Osteocyte (in vitro differentiated cells): Measurements from ENCODE around the gene DTWD2. TPM values are rescaled to one million over a fixed set of nuclear protein-coding genes. Genes with fewer than 3 reads are reported as not detected.
"Not testable (repeated sequence)": the region's sequence is repeated elsewhere in the genome, so short reads cannot be mapped to it uniquely, and the experiment has no call there.

ENCODE experiments used
- DNase-seq: peaks from one replicate; pipeline ENCODE4 v3.0.0; 2021; ENCODE audit warnings: mixed read lengths; ENCODE audit not compliant: unreplicated experiment; ENCODE audit errors: extremely low spot score
- H3K27ac Mint-ChIP-seq: one replicate; pipeline ENCODE4 v1.8.0; 2021; ENCODE audit warnings: mild to moderate bottlenecking, mixed read lengths; ENCODE audit not compliant: unreplicated experiment
- H3K27me3 Mint-ChIP-seq: one replicate; pipeline ENCODE4 v1.8.0; 2021; ENCODE audit warnings: mixed read lengths; ENCODE audit not compliant: unreplicated experiment
- H3K36me3 Mint-ChIP-seq: one replicate; pipeline ENCODE4 v1.8.0; 2021; ENCODE audit warnings: mixed read lengths; ENCODE audit not compliant: unreplicated experiment
- H3K4me1 Mint-ChIP-seq: one replicate; pipeline ENCODE4 v1.8.0; 2021; ENCODE audit warnings: mixed read lengths; ENCODE audit not compliant: unreplicated experiment
- H3K4me3 Mint-ChIP-seq: one replicate; pipeline ENCODE4 v1.8.0; 2021; ENCODE audit warnings: mild to moderate bottlenecking, moderate library complexity, mixed read lengths; ENCODE audit not compliant: unreplicated experiment
- H3K9me3 Mint-ChIP-seq: one replicate; pipeline ENCODE4 v1.8.0; 2021; ENCODE audit warnings: mixed read lengths; ENCODE audit not compliant: unreplicated experiment
- CTCF ChIP-seq: fragments of 200-600 bp; sonication (generic); IDR thresholded peaks from 2 replicates; pipeline ENCODE4 v1.5.0; 2021; ENCODE audit warnings: antibody characterized with exemption, mild to moderate bottlenecking, moderate library complexity
- total RNA-seq: library from RNA; stranded (reverse); gene quantifications from 2 replicates; pipeline ENCODE4 v1.2.1, GENCODE V29; 2021

The DTWD2 gene
- total RNA-seq, 1 donor from 2014 or later, result 5.8 TPM

- no peaks in the 10 kb centered on the region for H3K27me3 Mint-ChIP-seq
- H3K27ac Mint-ChIP-seq, result no peak overlapping the region
- no peak for DNase-seq
- no peak for TF ChIP-seq CTCF
- H3K36me3 Mint-ChIP-seq, result peaks cover 2% of the 10 kb centered on the region
- H3K9me3 Mint-ChIP-seq, result no peaks in the 10 kb centered on the region
- no peak overlapping the region for H3K4me3 Mint-ChIP-seq
- peaks cover 3% of the 10 kb centered on the region for H3K4me1 Mint-ChIP-seq
Measured at GRCh38 chr5:119016125-119016774, 27.9 kb upstream of the DTWD2 start.

GRCh38 chr5:119011186-119011585 lies 22.8 kb upstream of the DTWD2 start:
- no peak overlapping the region for H3K27ac Mint-ChIP-seq
- no peak for TF ChIP-seq CTCF

GRCh38 chr5:119010206-119010605 lies 21.9 kb upstream of the DTWD2 start:
- no peaks in the 10 kb centered on the region for H3K4me1 Mint-ChIP-seq
- no peaks in the 10 kb centered on the region for H3K9me3 Mint-ChIP-seq
- DNase-seq, result no peak
- H3K27ac Mint-ChIP-seq, result no peak overlapping the region
- H3K27me3 Mint-ChIP-seq, result no peaks in the 10 kb centered on the region
- H3K36me3 Mint-ChIP-seq, result peaks cover 2% of the 10 kb centered on the region
- no peak overlapping the region for H3K4me3 Mint-ChIP-seq
- no peak for TF ChIP-seq CTCF

More at GRCh38 chr5:119011186-119011585, 22.8 kb upstream of the DTWD2 start:
- DNase-seq, result no peak
- Mint-ChIP-seq H3K4me3 (no peak overlapping the region), H3K9me3 (no peaks in the 10 kb centered on the region), H3K36me3 (peaks cover 2% of the 10 kb centered on the region), H3K27me3 (no peaks in the 10 kb centered on the region), H3K4me1 (no peaks in the 10 kb centered on the region)

GRCh38 chr5:119009131-119009530 lies 20.8 kb upstream of the DTWD2 start:
- Mint-ChIP-seq H3K27me3 (no peaks in the 10 kb centered on the region), H3K36me3 (peaks cover 2% of the 10 kb centered on the region), H3K9me3 (no peaks in the 10 kb centered on the region), H3K4me1 (no peaks in the 10 kb centered on the region), H3K27ac (no peak overlapping the region), H3K4me3 (no peak overlapping the region)
- TF ChIP-seq CTCF, result no peak
- no peak for DNase-seq

- H3K36me3 Mint-ChIP-seq, result peaks cover 2% of the 10 kb centered on the region
- no peak for TF ChIP-seq CTCF
- H3K27me3 Mint-ChIP-seq, result peaks cover 14% of the 10 kb centered on the region
- no peak overlapping the region for H3K27ac Mint-ChIP-seq
- no peak overlapping the region for H3K4me3 Mint-ChIP-seq
- no peak for DNase-seq
- H3K9me3 Mint-ChIP-seq, result peaks cover 29% of the 10 kb centered on the region
- no peaks in the 10 kb centered on the region for H3K4me1 Mint-ChIP-seq
Measured at GRCh38 chr5:118999696-119000095, 11.3 kb upstream of the DTWD2 start.

- peaks cover 14% of the 10 kb centered on the region for H3K27me3 Mint-ChIP-seq
- H3K36me3 Mint-ChIP-seq, H3K27ac Mint-ChIP-seq, H3K4me3 Mint-ChIP-seq, DNase-seq, H3K4me1 Mint-ChIP-seq: not testable (repeated sequence)
- peaks cover 29% of the 10 kb centered on the region for H3K9me3 Mint-ChIP-seq
Measured at GRCh38 chr5:118998861-118999260, 10.5 kb upstream of the DTWD2 start.
